GM12878 (cell line): Measurements from ENCODE around the gene SELPLG. TPM values are rescaled to one million over a fixed set of nuclear protein-coding genes. Genes with fewer than 3 reads are reported as not detected.
A peak's percentile ranks its signal among the peaks of the same experiment; 100 is the strongest.

ENCODE experiments used
- ATAC-seq: fragments of 200-7000 bp; cut with Tn5 transposase; 3 replicates; pipeline ENCODE4 v1.9.1; 2020; ENCODE audit warnings: mild to moderate bottlenecking, moderate library complexity
- BruUV-seq: library from RNA; stranded (reverse); fragments of 400-500 nt; replicated peaks from 2 replicates; lab custom pipeline; 2021; lab: Mats Ljungman, UMichigan
- CTCF ChIA-PET: fragments of 300-600 bp; sonication (Branson Sonifier 250); formaldehyde crosslinking; extraction: SDS; loops from one replicate; lab custom pipeline; 2021; ENCODE audit warnings: inconsistent platforms; lab: Yijun Ruan, JAX
- POLR2A ChIA-PET: fragments of 350-600 bp; formaldehyde crosslinking; extraction: SDS; loops from one replicate; lab custom pipeline; 2021; ENCODE audit warnings: inconsistent platforms; lab: Charles Lee
- RAD21 ChIA-PET: fragments of 300-600 bp; sonication (Branson Sonifier 250); formaldehyde crosslinking; loops from one replicate; lab custom pipeline; 2023; ENCODE audit warnings: antibody characterized with exemption; ENCODE audit not compliant: unreplicated experiment; lab: Charles Lee
- SMC1A ChIA-PET: fragments of 300-600 bp; sonication (Branson Sonifier 250); formaldehyde crosslinking; loops from one replicate; lab custom pipeline; 2023; ENCODE audit not compliant: unreplicated experiment, uncharacterized antibody; lab: Charles Lee
- DNase-seq: peaks from one replicate; pipeline ENCODE4 v3.0.0-alpha.2; 2011; ENCODE audit warnings: low read depth, low spot score
- FAIRE-seq: peaks from 3 replicates; lab custom pipeline; 2011; peaks lifted over from hg19 to GRCh38; lab: Jason Lieb, UNC
- H2AFZ ChIP-seq: 2 replicates; pipeline ENCODE4 v1.6.0; 2011; ENCODE audit warnings: low read depth, low read length, control low read depth; ENCODE audit not compliant: control insufficient read depth
- H3K27ac ChIP-seq: 2 replicates; pipeline ENCODE4 v1.5.1; 2011; ENCODE audit warnings: control low read depth; ENCODE audit not compliant: control insufficient read depth, insufficient read depth
- H3K27me3 ChIP-seq, 2 experiments: replicated peaks in 1 of 2; 2 replicates each; pipeline versions ENCODE4 v1.6.0 to v1.6.1; 2011; ENCODE audit warnings: low read length in 1 of 2; ENCODE audit not compliant: control insufficient read depth in 2 of 2, insufficient read depth in 2 of 2
- H3K36me3 ChIP-seq, 2 experiments: 2 replicates each; pipeline ENCODE4 v1.5.1; 2011; ENCODE audit warnings: low read length in 1 of 2; ENCODE audit not compliant: control insufficient read depth in 2 of 2, insufficient read depth in 2 of 2
- H3K4me1 ChIP-seq: 2 replicates; pipeline ENCODE4 v1.6.1; 2011; ENCODE audit warnings: mild to moderate bottlenecking, low read length, moderate library complexity, mixed read lengths; ENCODE audit not compliant: control insufficient read depth, insufficient read depth
- H3K4me2 ChIP-seq: 2 replicates; pipeline ENCODE4 v1.6.0; 2011; ENCODE audit warnings: control low read depth; ENCODE audit not compliant: control insufficient read depth, insufficient read depth
- H3K4me3 ChIP-seq: fragments of 200-600 bp; sonication (generic); 2 replicates; pipeline ENCODE4 v1.5.1; 2016
- H3K79me2 ChIP-seq: 2 replicates; pipeline ENCODE4 v1.6.0; 2011; ENCODE audit warnings: low read length; ENCODE audit not compliant: control insufficient read depth, insufficient read depth
- H3K9ac ChIP-seq: 2 replicates; pipeline ENCODE4 v1.8.0; 2011; ENCODE audit warnings: low read length, control low read depth, mixed read lengths; ENCODE audit not compliant: control insufficient read depth, insufficient read depth
- H3K9me3 ChIP-seq: replicated peaks from 3 replicates; pipeline ENCODE4 v1.5.1; 2011; ENCODE audit warnings: mild to moderate bottlenecking, low read length; ENCODE audit not compliant: control insufficient read depth, insufficient read depth
- H4K20me1 ChIP-seq: 2 replicates; pipeline ENCODE4 v1.6.0; 2011; ENCODE audit not compliant: control insufficient read depth, insufficient read depth
- CBX5 ChIP-seq: sonication (generic); IDR thresholded peaks from 2 replicates; pipeline ENCODE4 v1.6.1; 2016; ENCODE audit warnings: low read depth, moderate library complexity, mild to moderate bottlenecking, inconsistent platforms
- IRF4 ChIP-seq: IDR thresholded peaks from 2 replicates; pipeline ENCODE4 v1.6.1; 2011; ENCODE audit warnings: low read depth, low read length
- MEF2B ChIP-seq: fragments of 450-650 bp; IDR thresholded peaks from 2 replicates; pipeline ENCODE4 v1.6.1; 2018; ENCODE audit warnings: mild to moderate bottlenecking, moderate library complexity; ENCODE audit not compliant: partially characterized antibody, poor library complexity, severe bottlenecking
- PAX5 ChIP-seq: IDR thresholded peaks from 2 replicates; pipeline ENCODE4 v1.6.1; 2011; ENCODE audit warnings: low read depth, low read length, borderline replicate concordance
- RUNX3 ChIP-seq: IDR thresholded peaks from 2 replicates; pipeline ENCODE4 v1.6.1; 2012; ENCODE audit warnings: low read length, inconsistent platforms
- TCF3 ChIP-seq: IDR thresholded peaks from 2 replicates; pipeline ENCODE4 v1.6.1; 2012; ENCODE audit warnings: low read depth, mild to moderate bottlenecking, low read length, borderline replicate concordance; ENCODE audit not compliant: insufficient read depth
- ZBTB11 ChIP-seq: fragments of 450-650 bp; formaldehyde crosslinking; IDR thresholded peaks from 2 replicates; pipeline ENCODE4 v1.5.0; 2022; ENCODE audit warnings: mild to moderate bottlenecking, missing genetic modification characterization
- ZSCAN29 ChIP-seq: fragments of 450-650 bp; IDR thresholded peaks from 2 replicates; pipeline ENCODE4 v1.6.1; 2017; ENCODE audit warnings: mild to moderate bottlenecking, moderate library complexity
- WGBS: methylation state at CpG from one replicate; pipeline ENCODE4 v1.1.6; 2016; ENCODE audit warnings: low lambda C conversion rate; ENCODE audit not compliant: insufficient replicate concordance, insufficient coverage; ENCODE audit errors: missing lambda C conversion rate; 5-methylcytosine and 5-hydroxymethylcytosine counted together
- in situ Hi-C: fragments of 300-500 bp; cut with MboI; formaldehyde crosslinking; loops from 9 replicates; pipeline ENCODE4 v1.14.3; 2018; ENCODE audit warnings: mixed read lengths
- intact Hi-C: fragments of 100-400 bp; cut with micrococcal nuclease; formaldehyde crosslinking; loops from one replicate; pipeline ENCODE4 v1.14.2; 2022; ENCODE audit not compliant: unreplicated experiment
- polyA plus RNA-seq, 11 experiments: library from polyadenylated mRNA; depleted of rRNA in 4 of 11; unstranded in 6 of 11; stranded (reverse) in 5 of 11; fragments of >200 nt; fragmentation: Nextera tagmentation in 4 of 11; fragmentation: Illumina TruSeq in 1 of 11; extraction: Ambion mirVana in 4 of 11; extraction: Trizol in 1 of 11; gene quantifications; 1 replicate in 1 of 11; 2 replicates in 10 of 11; pipeline versions ENCODE4 v1.2.1 to v1.2.3, GENCODE V29; 2011 to 2016; ENCODE audit warnings: inconsistent platforms in 2 of 11, missing spikeins in 2 of 11, low read depth in 1 of 11
- total RNA-seq, 4 experiments: library from RNA; depleted of rRNA in 3 of 4; stranded (reverse); fragments of >200 nt in 3 of 4; fragmentation: Illumina TruSeq in 1 of 4; extraction: Trizol in 1 of 4; gene quantifications; 2 replicates each; pipeline versions ENCODE4 v1.2.1 to v1.2.3, GENCODE V29; 2013 to 2021

The SELPLG gene
- total and polyA plus RNA-seq, 10 of the 15 experiments (the other 5 are each of a cell fraction or from before 2014, with no cell fraction given): 3.2 to 32.3 (median 23.9) TPM

- WGBS: 46% methylated on average over 6 of the region's 6 CpGs
- no peak for ATAC-seq
- BruUV-seq: no TSS peak
- in situ Hi-C loops: no loop called here
- Histone ChIP-seq H3K4me3 (no peak overlapping the region), H3K27me3 (no peaks in the 10 kb centered on the region), H3K9ac (no peak overlapping the region), H3K79me2 (no peaks in the 10 kb centered on the region; the same call in none of the 2 replicates), H3K4me1 (peaks cover 45% of the 10 kb centered on the region), H3K36me3 (no peaks in the 10 kb centered on the region), H4K20me1 (no peaks in the 10 kb centered on the region), H2AFZ (no peak overlapping the region), H3K4me2 (no peak overlapping the region), H3K9me3 (no peaks in the 10 kb centered on the region; the same call in 2 of the 3 replicates), H3K27ac (no peak overlapping the region; the same call in 1 of the 2 replicates)
- no peak for FAIRE-seq
- ChIA-PET CTCF (interaction anchor here (0.9 to 21.5 kb wide), 7 partner anchors 11 to 228 kb away, joined by 3 to 866 read pairs (median 4); no protein-coding TSS in a partner anchor), POLR2A (interaction anchor here (0.6 to 14.2 kb wide), 6 partner anchors 10 to 58 kb away, joined by 3 to 199 read pairs (median 4); partner anchors contain the start of genes SART3 and SELPLG), SMC1A (interaction anchor here (0.9 to 26.5 kb wide), 11 partner anchors 8 to 274 kb away, joined by 3 to 718 read pairs (median 8); partner anchors contain the start of gene SELPLG), RAD21 (interaction anchor here (0.8 to 23.0 kb wide), 4 partner anchors 8 to 58 kb away, joined by 3 to 633 read pairs (median 211); partner anchors contain the start of gene SELPLG)
- TF ChIP-seq ZBTB11 (no peak), ZSCAN29 (no peak), CBX5 (no peak), MEF2B (no peak), IRF4 (no peak), RUNX3 (peak; percentile 47), TCF3 (no peak), PAX5 (peak; percentile 27; the same call in 1 of the 2 replicates)
- no peak for DNase-seq
- intact Hi-C loops: no loop called here
Measured at GRCh38 chr12:108576660-108577234, 56.9 kb downstream of the SELPLG start.
